Gastrocnemius medialis (tissue), 4 donors: Measurements from ENCODE around the gene ARHGAP10.

ENCODE experiments used
- CTCF ChIP-seq, 5 experiments: fragments of 450-650 bp in 3 of 5; fragments of 200-600 bp in 2 of 5; sonication (generic) in 2 of 5; IDR thresholded peaks in 4 of 5; conservative IDR thresholded peaks in 1 of 5; 1 replicate in 4 of 5; 2 replicates in 1 of 5; pipeline ENCODE4 v1.5.1; 2016 to 2019; ENCODE audit warnings: antibody characterized with exemption in 5 of 5, mild to moderate bottlenecking in 3 of 5, moderate library complexity in 3 of 5
- POLR2A ChIP-seq, 2 donors: fragments of 450-650 bp; IDR thresholded peaks; one replicate each; pipeline ENCODE4 v1.6.1; 2017; ENCODE audit warnings: antibody characterized with exemption in 2 of 2, mild to moderate bottlenecking in 2 of 2, moderate library complexity in 2 of 2

GRCh38 chr4:147768113-147768512, 36.2 kb downstream of the ARHGAP10 start:
- TF ChIP-seq CTCF (IDR thresholded peaks at IDR 0.05 in 4 of 5, conservative IDR thresholded peaks at IDR 0.05 in 1 of 5) (no peak), POLR2A (IDR thresholded peaks at IDR 0.05) (no peak)
